Endodermal cell (in vitro differentiated cells): ENCODE measurements around the gene BTBD9. TPM values are rescaled to one million over a fixed set of nuclear protein-coding genes. Genes with fewer than 3 reads are reported as not detected.

Source experiments
- DNase-seq: peaks from one replicate; pipeline ENCODE4 v3.0.0-alpha.2; 2017
- H3K27ac ChIP-seq: 2 replicates; pipeline ENCODE4 v1.5.1; 2013; ENCODE audit warnings: mild to moderate bottlenecking, low read depth, low read length, moderate library complexity
- H3K27me3 ChIP-seq: 2 replicates; pipeline ENCODE4 v1.6.1; 2013; ENCODE audit warnings: mild to moderate bottlenecking, low read length, moderate library complexity; ENCODE audit not compliant: insufficient read depth, control insufficient read depth, poor library complexity, severe bottlenecking
- H3K36me3 ChIP-seq: 2 replicates; pipeline ENCODE4 v1.7.0; 2013; ENCODE audit warnings: mild to moderate bottlenecking, low read length, moderate library complexity; ENCODE audit not compliant: control insufficient read depth, insufficient read depth
- H3K4me1 ChIP-seq: one replicate; pipeline ENCODE4 v1.7.0; 2013; ENCODE audit warnings: low read length; ENCODE audit not compliant: control insufficient read depth, insufficient read depth
- H3K4me3 ChIP-seq: 2 replicates; pipeline ENCODE4 v1.5.1; 2013; ENCODE audit warnings: mild to moderate bottlenecking, low read length, moderate library complexity
- H3K9ac ChIP-seq: 2 replicates; pipeline ENCODE4 v1.6.1; 2013; ENCODE audit warnings: mild to moderate bottlenecking, low read length, moderate library complexity; ENCODE audit not compliant: poor library complexity, severe bottlenecking; ENCODE audit errors: extremely low read depth
- H3K9me3 ChIP-seq: 2 replicates; pipeline ENCODE4 v1.6.1; 2013; ENCODE audit warnings: mild to moderate bottlenecking, low read length, moderate library complexity; ENCODE audit not compliant: control insufficient read depth
- H3K27ac Mint-ChIP-seq: 2 replicates; pipeline ENCODE4 v1.8.0; 2020; ENCODE audit warnings: mixed read lengths
- H3K27me3 Mint-ChIP-seq: 2 replicates; pipeline ENCODE4 v1.8.0; 2021; ENCODE audit warnings: mild to moderate bottlenecking, mixed read lengths; ENCODE audit not compliant: insufficient read depth
- H3K36me3 Mint-ChIP-seq: 2 replicates; pipeline ENCODE4 v1.8.0; 2020; ENCODE audit warnings: low read depth, mixed read lengths
- H3K4me1 Mint-ChIP-seq: 2 replicates; pipeline ENCODE4 v1.8.0; 2020; ENCODE audit warnings: mixed read lengths
- H3K4me3 Mint-ChIP-seq: 2 replicates; pipeline ENCODE4 v1.8.0; 2020; ENCODE audit warnings: mild to moderate bottlenecking, moderate library complexity, mixed read lengths
- H3K9me3 Mint-ChIP-seq: 2 replicates; pipeline ENCODE4 v1.8.0; 2020; ENCODE audit warnings: mild to moderate bottlenecking, mixed read lengths
- WGBS, 2 experiments: methylation state at CpG; one replicate each; pipeline versions ENCODE4 v1.1.5 to v1.1.7; 2013; ENCODE audit warnings: missing lambda C conversion rate in 2 of 2, mixed read lengths in 1 of 2; ENCODE audit not compliant: insufficient coverage in 1 of 2, insufficient read length in 1 of 2; 5-methylcytosine and 5-hydroxymethylcytosine counted together
- total RNA-seq, 2 donors: library from RNA; stranded (reverse); fragmentation: NEBNext Ultra II Directional in 1 of 2; extraction: Animal tissue kit (Norgen Biotek cat#: 25700) in 1 of 2; gene quantifications; 2 replicates in 1 of 2; 3 replicates in 1 of 2; pipeline ENCODE4 v1.2.1, GENCODE V29; 2021
- TF ChIP-seq, protein P1 (sequence below): fragments of 200-600 bp; sonication (generic); conservative IDR thresholded peaks from 2 replicates; pipeline ENCODE4 v1.5.0; 2021; ENCODE audit warnings: antibody characterized with exemption, mild to moderate bottlenecking

Gene BTBD9
- total RNA-seq, 2 donors from 2014 or later = 7.6 to 12.3 TPM

- no peak overlapping the region for H3K4me3 Mint-ChIP-seq
These were observed 152.3 kb downstream of the BTBD9 start for GRCh38 chr6:38487423-38487822.

GRCh38 chr6:38485488-38485887, 154.2 kb downstream of the BTBD9 start:
- Mint-ChIP-seq H3K4me1 (peaks cover 12% of the 10 kb centered on the region), H3K36me3 (no peaks in the 10 kb centered on the region), H3K4me3 (no peak overlapping the region), H3K27me3 (peaks cover 35% of the 10 kb centered on the region), H3K9me3 (no peaks in the 10 kb centered on the region), H3K27ac (no peak overlapping the region)
- Histone ChIP-seq H3K4me3 (no peak overlapping the region), H3K36me3 (no peaks in the 10 kb centered on the region), H3K27me3 (peaks cover 75% of the 10 kb centered on the region), H3K27ac (no peak overlapping the region), H3K4me1 (no peaks in the 10 kb centered on the region), H3K9me3 (no peaks in the 10 kb centered on the region), H3K9ac (no peak overlapping the region)
- DNase-seq = no peak
- TF ChIP-seq, protein P1, sequence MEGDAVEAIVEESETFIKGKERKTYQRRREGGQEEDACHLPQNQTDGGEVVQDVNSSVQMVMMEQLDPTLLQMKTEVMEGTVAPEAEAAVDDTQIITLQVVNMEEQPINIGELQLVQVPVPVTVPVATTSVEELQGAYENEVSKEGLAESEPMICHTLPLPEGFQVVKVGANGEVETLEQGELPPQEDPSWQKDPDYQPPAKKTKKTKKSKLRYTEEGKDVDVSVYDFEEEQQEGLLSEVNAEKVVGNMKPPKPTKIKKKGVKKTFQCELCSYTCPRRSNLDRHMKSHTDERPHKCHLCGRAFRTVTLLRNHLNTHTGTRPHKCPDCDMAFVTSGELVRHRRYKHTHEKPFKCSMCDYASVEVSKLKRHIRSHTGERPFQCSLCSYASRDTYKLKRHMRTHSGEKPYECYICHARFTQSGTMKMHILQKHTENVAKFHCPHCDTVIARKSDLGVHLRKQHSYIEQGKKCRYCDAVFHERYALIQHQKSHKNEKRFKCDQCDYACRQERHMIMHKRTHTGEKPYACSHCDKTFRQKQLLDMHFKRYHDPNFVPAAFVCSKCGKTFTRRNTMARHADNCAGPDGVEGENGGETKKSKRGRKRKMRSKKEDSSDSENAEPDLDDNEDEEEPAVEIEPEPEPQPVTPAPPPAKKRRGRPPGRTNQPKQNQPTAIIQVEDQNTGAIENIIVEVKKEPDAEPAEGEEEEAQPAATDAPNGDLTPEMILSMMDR = no peak
- 94 to 100% methylated on average over 1 of the region's 1 CpG for WGBS, 2 experiments

More at GRCh38 chr6:38487423-38487822, 152.3 kb downstream of the BTBD9 start:
- H3K9me3 ChIP-seq = no peaks in the 10 kb centered on the region
- H3K27ac ChIP-seq = no peak overlapping the region
- no peaks in the 10 kb centered on the region for H3K36me3 ChIP-seq
- H3K27me3 ChIP-seq = peaks cover 56% of the 10 kb centered on the region
- no peak overlapping the region for H3K4me3 ChIP-seq
- H3K9ac ChIP-seq = no peak overlapping the region
- Mint-ChIP-seq H3K9me3 (no peaks in the 10 kb centered on the region), H3K4me1 (peaks cover 12% of the 10 kb centered on the region), H3K36me3 (no peaks in the 10 kb centered on the region), H3K27ac (no peak overlapping the region), H3K27me3 (peaks cover 39% of the 10 kb centered on the region)
- TF ChIP-seq, protein P1 = no peak
- 96 to 97% methylated on average over 5 to 7 of the region's 7 CpGs for WGBS, 2 experiments
- no peaks in the 10 kb centered on the region for H3K4me1 ChIP-seq
- DNase-seq = no peak

- 79 to 86% methylated on average over 2 to 3 of the region's 3 CpGs for WGBS, 2 experiments
- no peaks in the 10 kb centered on the region for H3K4me1 ChIP-seq
- TF ChIP-seq, protein P1 = no peak
- H3K27ac Mint-ChIP-seq = no peak overlapping the region
- H3K9me3 Mint-ChIP-seq = no peaks in the 10 kb centered on the region
- no peaks in the 10 kb centered on the region for H3K36me3 ChIP-seq
- H3K9ac ChIP-seq = no peak overlapping the region
- peaks cover 12% of the 10 kb centered on the region for H3K4me1 Mint-ChIP-seq
- no peaks in the 10 kb centered on the region for H3K36me3 Mint-ChIP-seq
- H3K4me3 ChIP-seq = no peak overlapping the region
- peaks cover 35% of the 10 kb centered on the region for H3K27me3 Mint-ChIP-seq
- H3K9me3 ChIP-seq = no peaks in the 10 kb centered on the region
- no peak overlapping the region for H3K4me3 Mint-ChIP-seq
- DNase-seq = no peak
- no peak overlapping the region for H3K27ac ChIP-seq
- H3K27me3 ChIP-seq = peaks cover 84% of the 10 kb centered on the region
These were observed 155.1 kb downstream of the BTBD9 start for GRCh38 chr6:38484656-38485055.
